GM18517 (cell line): ENCODE data around the gene LACRT.
"Not testable (repeated sequence)": the region's sequence is repeated elsewhere in the genome, so short reads cannot be mapped to it uniquely, and the experiment has no call there.

ENCODE experiments used
- ATAC-seq: cut with Tn5 transposase; IDR thresholded peaks from one replicate; pipeline ENCODE4 v1.9.1; 2021; ENCODE audit warnings: mild to moderate bottlenecking, moderate library complexity; ENCODE audit not compliant: unreplicated experiment

The LACRT gene

DNA sequence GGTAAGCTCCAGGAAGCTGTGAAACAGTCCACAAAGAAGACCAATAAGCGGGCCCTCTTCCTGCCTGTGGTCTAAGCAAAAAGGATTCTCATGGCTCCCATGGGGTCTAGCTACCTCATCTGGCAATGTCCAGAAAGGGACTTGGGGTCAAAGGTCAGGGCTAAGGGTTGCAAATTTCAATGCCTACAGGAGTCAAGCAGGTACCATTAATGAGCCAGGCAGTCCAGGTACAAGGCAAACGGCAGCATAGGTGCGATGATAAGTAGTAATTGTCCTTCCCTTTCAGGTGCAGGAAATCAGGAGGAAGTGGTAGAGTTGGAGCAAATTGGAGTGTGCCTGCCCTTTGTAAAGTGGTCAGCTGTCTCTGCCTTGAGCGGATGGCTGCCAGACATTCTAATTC, 6.4 kb upstream of the LACRT start:
- no peak for ATAC-seq

DNA sequence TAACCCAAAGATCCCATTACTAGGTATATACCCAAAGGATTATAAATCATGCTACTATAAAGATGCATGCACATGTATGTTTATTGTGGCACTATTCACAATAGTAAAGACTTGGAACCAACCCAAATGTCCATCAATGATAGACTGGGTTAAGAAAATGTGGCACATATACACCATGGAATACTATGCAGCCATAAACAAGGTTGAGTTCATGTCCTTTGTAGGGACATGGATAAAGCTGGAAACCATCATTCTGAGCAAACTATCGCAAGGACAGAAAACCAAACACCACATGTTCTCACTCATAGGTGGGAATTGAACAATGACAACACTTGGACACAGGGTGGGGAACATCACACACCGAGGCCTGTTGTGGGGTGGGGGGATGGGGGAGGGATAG, 4.4 kb upstream of the LACRT start:
- not testable (repeated sequence) for ATAC-seq

- no peak for ATAC-seq
Observed at GRCh38 chr12:54631988-54632728, 2.5 kb downstream of the LACRT start.

DNA sequence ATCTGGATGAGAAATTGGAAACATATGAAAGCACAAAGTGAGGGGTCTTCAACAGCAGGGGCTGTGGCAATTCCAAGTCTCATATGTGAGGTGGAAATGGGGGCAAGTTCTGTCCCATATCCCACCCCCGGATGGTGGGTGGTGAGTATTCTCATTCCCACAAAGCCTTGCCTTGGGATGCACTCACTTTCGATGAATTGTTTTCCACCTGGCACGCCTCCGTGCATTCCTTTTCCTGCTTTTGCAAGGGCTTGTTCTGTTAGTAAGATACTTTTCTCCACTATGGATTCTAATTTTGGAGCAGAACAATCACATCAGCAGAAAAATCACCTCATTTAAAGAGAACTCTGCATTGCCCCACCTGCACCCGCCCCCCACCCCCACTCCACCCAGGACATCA, 3.1 kb downstream of the LACRT start:
- no peak for ATAC-seq

GRCh38 chr12:54629925-54630324, 4.8 kb downstream of the LACRT start:
- no peak for ATAC-seq

- ATAC-seq, result no peak
Observed at GRCh38 chr12:54628186-54628846, 6.4 kb downstream of the LACRT start.

DNA sequence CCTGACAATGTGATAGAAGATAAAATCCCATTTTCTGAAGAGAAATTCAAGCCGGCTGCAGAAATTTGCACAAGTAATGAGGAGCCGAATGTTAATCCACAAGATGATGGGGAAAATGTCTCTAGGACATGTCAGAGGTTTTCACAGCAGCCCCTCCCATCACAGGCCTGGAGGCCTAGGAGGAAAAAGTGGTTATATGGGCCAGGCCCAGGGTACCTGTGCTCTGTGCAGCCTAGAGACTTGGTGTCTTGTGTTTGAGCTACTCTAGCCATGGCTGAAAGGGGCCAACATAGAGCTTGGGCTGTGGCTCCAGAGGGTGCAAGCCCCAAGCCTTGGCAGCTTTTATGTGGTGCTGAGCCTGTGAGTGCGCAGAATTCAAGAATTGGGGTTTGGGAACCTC, 7.4 kb downstream of the LACRT start:
- no peak for ATAC-seq

DNA sequence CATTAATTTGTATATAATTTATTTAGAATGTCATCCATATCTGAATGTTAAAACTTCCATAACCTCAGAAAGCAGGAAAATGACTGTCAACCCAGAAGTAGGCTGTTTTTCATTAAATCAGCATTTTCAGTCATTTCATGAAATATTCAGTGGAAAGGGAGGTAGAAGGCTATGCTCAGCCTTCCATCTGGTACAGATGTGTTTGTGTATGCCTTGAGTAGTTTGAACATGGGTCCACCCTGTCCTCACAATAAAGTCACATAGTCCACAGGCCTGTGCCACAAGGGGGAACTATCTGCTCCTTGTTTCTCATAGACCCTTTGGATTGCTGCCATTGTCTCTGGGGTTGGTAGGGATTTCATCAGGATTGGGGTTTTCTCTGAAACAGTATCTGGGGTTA, 9.1 kb downstream of the LACRT start:
- ATAC-seq, result no peak

- ATAC-seq, result no peak
Observed at GRCh38 chr12:54624315-54625279, 10.1 kb downstream of the LACRT start.

GRCh38 chr12:54622463-54623183, 12.1 kb downstream of the LACRT start:
- ATAC-seq, result no peak

GRCh38 chr12:54616933-54617680, 17.6 kb downstream of the LACRT start:
- ATAC-seq, result no peak

DNA sequence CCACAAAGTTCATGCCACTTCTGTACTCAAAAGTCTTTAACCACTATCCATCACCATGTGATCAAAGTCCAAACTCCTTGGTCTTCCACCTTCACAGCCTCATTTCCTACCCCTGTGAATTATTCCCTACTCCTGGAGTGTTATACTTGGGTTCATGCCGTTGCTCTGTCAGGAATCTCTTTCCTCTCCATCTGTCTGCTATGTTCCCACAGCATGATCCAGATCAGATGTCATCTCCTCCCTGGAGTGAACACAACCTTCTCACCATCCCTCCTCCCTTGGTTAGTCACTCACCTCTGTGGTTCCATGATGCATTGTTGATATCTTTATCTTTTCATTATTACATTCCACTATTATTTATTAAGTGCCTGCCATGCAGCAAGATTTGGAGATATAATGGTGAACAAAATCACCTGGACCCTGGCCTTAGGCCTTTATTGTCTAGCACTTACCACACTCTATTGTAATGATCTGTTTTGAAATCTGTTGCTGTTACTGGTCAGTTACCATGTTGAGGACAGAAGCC, 22.4 kb downstream of the LACRT start:
- no peak for ATAC-seq

GRCh38 chr12:54611715-54612149, 23.0 kb downstream of the LACRT start:
- no peak for ATAC-seq

DNA sequence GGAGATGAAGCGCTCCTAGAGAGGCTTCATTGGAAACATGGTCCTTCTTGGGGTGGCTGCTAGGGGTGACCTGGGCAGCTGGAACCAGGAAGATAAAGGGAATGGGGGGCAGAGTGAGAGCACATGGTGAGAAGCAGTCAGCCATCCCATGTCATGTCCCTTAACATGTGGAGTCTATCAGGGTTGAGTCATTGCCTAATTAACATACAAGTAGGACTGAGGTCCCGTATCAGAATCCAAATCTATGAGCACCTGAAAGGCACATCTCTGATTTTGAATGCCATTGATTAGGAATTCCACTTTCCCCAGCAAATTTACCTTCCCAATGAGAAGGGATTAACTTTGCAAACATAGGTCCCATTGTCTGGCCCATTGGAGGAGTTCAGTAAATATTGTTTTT, 25.9 kb downstream of the LACRT start:
- no peak for ATAC-seq

DNA sequence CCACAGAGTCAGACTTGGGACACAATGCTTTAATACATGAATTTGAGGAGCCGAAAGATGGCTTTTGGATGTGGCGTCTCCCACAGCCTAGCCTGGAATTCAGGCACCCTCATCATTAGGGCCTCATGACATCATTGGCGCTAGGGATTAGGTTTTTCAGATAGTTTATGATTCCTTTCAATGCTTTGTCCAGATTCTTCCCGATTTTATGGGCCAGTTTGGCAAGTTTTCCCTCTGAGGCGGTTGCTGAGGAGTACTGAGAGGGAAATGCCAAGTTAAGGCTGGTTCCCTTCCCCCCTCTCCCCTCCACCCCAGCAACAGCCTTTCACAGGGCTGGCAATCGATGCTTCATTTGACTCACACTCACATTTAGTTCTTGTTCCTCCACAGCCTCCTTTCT, 26.5 kb downstream of the LACRT start:
- ATAC-seq, result no peak

DNA sequence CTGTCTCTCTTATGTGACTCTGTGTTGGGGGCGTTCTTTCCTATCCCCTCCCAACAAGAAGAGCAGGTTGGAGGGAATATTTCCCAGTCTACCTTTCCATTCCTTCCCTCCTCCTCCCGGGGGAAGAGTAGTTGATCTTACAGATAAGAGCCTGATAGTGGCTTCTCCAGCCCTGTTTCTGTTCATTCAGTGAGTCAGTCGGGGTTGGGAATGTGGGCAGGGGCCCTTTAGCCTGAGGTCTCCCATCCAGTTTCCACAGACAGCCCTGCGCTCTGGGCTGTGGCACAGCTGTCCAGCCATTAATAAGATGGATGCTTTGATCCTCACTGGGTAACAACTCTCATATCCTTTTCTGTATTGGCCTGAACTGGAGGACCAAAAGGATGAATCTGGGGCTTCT, 28.1 kb downstream of the LACRT start:
- ATAC-seq, result no peak

GRCh38 chr12:54605138-54605970, 29.3 kb downstream of the LACRT start:
- ATAC-seq, result no peak

GRCh38 chr12:54604436-54604835, 30.3 kb downstream of the LACRT start:
- no peak for ATAC-seq

GRCh38 chr12:54603872-54604271, 30.8 kb downstream of the LACRT start:
- ATAC-seq, result no peak
